Heart left ventricle (tissue), 16 donors: Measurements from ENCODE around the gene ARHGAP30. TPM values are rescaled to one million over a fixed set of nuclear protein-coding genes. Genes with fewer than 3 reads are reported as not detected.
A peak's percentile ranks its signal among the peaks of the same experiment; 100 is the strongest.
"Not testable (repeated sequence)": the region's sequence is repeated elsewhere in the genome, so short reads cannot be mapped to it uniquely, and the experiment has no call there.

Source experiments
- ATAC-seq, 4 donors: fragments of 200-7000 bp; cut with Tn5 transposase; one replicate each; pipeline ENCODE4 v1.9.1; 2020 to 2022; ENCODE audit warnings: moderate library complexity in 4 of 4, mild to moderate bottlenecking in 3 of 4, moderate number of reproducible peaks in 1 of 4
- DNase-seq, 5 donors: peaks; one replicate each; pipeline ENCODE4 v3.0.0-alpha.2; 2020
- H3K27ac ChIP-seq, 12 donors: fragments of 200-600 bp; sonication (generic) in 4 of 12; one replicate each; pipeline versions ENCODE4 v1.5.0 to v1.8.0; 2016 to 2022; ENCODE audit warnings: mild to moderate bottlenecking in 2 of 12
- H3K27me3 ChIP-seq, 9 donors: fragments of 200-600 bp; sonication (generic) in 2 of 9; one replicate each; pipeline versions ENCODE4 v1.5.1 to v1.8.0; 2016 to 2022; ENCODE audit warnings: mild to moderate bottlenecking in 3 of 9
- H3K36me3 ChIP-seq, 9 donors: fragments of 200-600 bp; sonication (generic) in 2 of 9; one replicate each; pipeline versions ENCODE4 v1.5.0 to v1.8.0; 2018 to 2022; ENCODE audit warnings: mild to moderate bottlenecking in 2 of 9
- H3K4me1 ChIP-seq, 12 donors: fragments of 200-600 bp; sonication (generic) in 4 of 12; one replicate each; pipeline versions ENCODE4 v1.5.0 to v1.8.0; 2016 to 2022; ENCODE audit warnings: mild to moderate bottlenecking in 3 of 12
- H3K4me3 ChIP-seq, 12 donors: fragments of 200-600 bp; sonication (generic) in 4 of 12; one replicate each; pipeline versions ENCODE4 v1.5.0 to v1.8.0; 2017 to 2022; ENCODE audit warnings: mild to moderate bottlenecking in 9 of 12, moderate library complexity in 4 of 12
- H3K9me3 ChIP-seq, 12 donors: fragments of 200-600 bp; sonication (generic) in 4 of 12; one replicate each; pipeline versions ENCODE4 v1.5.0 to v1.8.0; 2016 to 2022; ENCODE audit warnings: mild to moderate bottlenecking in 1 of 12
- CTCF ChIP-seq, 12 donors: fragments of 200-600 bp; sonication (generic) in 4 of 12; IDR thresholded peaks; one replicate each; pipeline versions ENCODE4 v1.5.0 to v1.8.0; 2018 to 2022; ENCODE audit warnings: antibody characterized with exemption in 12 of 12, mild to moderate bottlenecking in 5 of 12
- POLR2A ChIP-seq, 2 donors: fragments of 450-650 bp; IDR thresholded peaks; one replicate each; pipeline ENCODE4 v1.6.1; 2017; ENCODE audit warnings: antibody characterized with exemption in 2 of 2, mild to moderate bottlenecking in 2 of 2, moderate library complexity in 2 of 2
- WGBS, 4 donors: extraction: QIAGEN DNeasy Blood & Tissue Kit in 2 of 4; methylation state at CpG; one replicate each; pipeline versions ENCODE4 v1.1.5 to v1.1.7; 2013 to 2018; 5-methylcytosine and 5-hydroxymethylcytosine counted together
- intact Hi-C, 10 donors: fragments of 100-400 bp; cut with DNase I; formaldehyde crosslinking; loops; one replicate each; pipeline versions ENCODE4 v1.11.1 to v1.14.2; 2022
- polyA plus RNA-seq, 2 donors: library from polyadenylated mRNA; stranded (reverse); fragments of 200-250 nt; gene quantifications; one replicate each; pipeline ENCODE4 v1.2.3, GENCODE V29; 2013
- total RNA-seq, 9 donors: library from RNA; depleted of rRNA in 2 of 9; stranded (reverse); fragments of >200 nt in 2 of 9; fragmentation: NEBNext Ultra II Directional in 3 of 9; extraction: Animal tissue kit (Norgen Biotek cat#: 25700) in 3 of 9; gene quantifications; one replicate each; pipeline versions ENCODE4 v1.1.0 to v1.2.4, GENCODE V29; 2016 to 2023
- donor health status: ischemic (EF 13 %, LVEDD 7.1; RV severe dilation, severe dysfunction).
- donor health status: healthy with polysubstance abuse.
- donor health status: DM: no; HTN: yes; CAD: no.
- donor health status: DM: no; HTN: no; CAD: no.
- donor health status: ischemic (EF 25% LVEDD 6.9; RV normal size, moderate dysfunction).
- donor health status: ischemic (EF 25% LVEDD 5.7; RV mildly dilated, moderate dysfunction).
- donor health status: healthy.
- donor health status: DM: yes; HTN: yes; CAD: no.
- donor health status: ischemic (EF 35%, LVEDD 5.7; RV mildly dilated, moderate dysfunction).
- donor health status: nonischemic (EF 11% LVEDD 7.7; RV severe dilation, severe dysfunction).
- donor health status: DM: yes; HTN: yes; CAD: no.
- donor health status: PGD.
- donor health status: ischemic (EF 29% LVEDD 5.4; RV normal size, mild dysfunction).
- donor health status: nonischemic (EF 23%, LVEDD 6.1; RV moderate dilation, normal function).

The ARHGAP30 gene
- total and polyA plus RNA-seq, 11 donors = 1.3 to 32.2 (median 2.1) TPM

DNA sequence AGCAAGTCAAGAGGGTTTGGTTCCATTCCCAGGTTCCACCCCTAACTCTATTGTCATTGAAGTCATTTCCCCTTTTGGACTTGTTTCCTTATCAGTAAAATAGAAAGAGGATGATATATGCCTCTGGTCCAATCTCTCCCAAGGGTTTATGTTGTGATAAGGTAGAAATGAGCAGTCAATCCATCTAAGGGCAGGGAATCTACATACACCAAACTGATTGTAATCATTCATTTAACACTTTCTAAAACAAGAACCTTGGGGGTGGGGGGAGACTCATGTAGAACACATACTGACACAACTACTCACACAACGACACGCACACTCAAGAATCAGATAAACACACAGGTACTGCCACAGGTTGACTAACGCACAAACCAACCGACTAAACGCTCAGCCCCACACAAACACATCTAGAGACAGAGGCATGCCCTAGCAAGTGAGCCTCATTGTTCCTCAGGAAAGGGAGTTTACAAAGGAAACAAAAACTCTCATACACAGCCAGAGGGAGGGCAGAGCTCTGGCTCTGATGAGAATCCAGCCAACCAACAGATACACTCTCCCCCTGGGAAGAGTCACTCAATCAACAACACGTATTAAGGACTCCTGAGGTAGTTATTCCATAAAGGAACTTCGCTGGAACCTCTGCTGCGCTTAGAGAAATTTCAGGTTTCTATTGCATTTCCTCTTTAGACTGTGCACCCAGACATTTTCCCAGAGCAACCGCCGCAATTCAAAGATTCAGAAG lies 49.8 kb downstream of the ARHGAP30 start:
- WGBS, 4 donors = 19 to 26% (median 22%) methylated on average over 10 of the region's 10 CpGs
- intact Hi-C loops = loop anchor here in 2 of 10 donors (2.0 kb wide), 1 partner anchor 25 kb away; the partner anchor contains the start of gene USF1 (in 2 of the 2)
- DNase-seq (peak in 1 of 5 donors; percentile 44), ATAC-seq (peak; percentile 48 to 74 (median 59))
- Histone ChIP-seq H3K4me1 (peaks cover 0 to 52% (median 21%) of the 10 kb centered on the region in 12 donors), H3K4me3 (peak overlapping the region; percentile 58 to 79 (median 66)), H3K9me3 (no peaks in the 10 kb centered on the region), H3K36me3 (no peaks in the 10 kb centered on the region), H3K27ac (peak overlapping the region; percentile 66 to 95 (median 87)), H3K27me3 (peaks cover 0 to 4% (median 0%) of the 10 kb centered on the region in 9 donors)
- TF ChIP-seq POLR2A (IDR thresholded peaks at IDR 0.05) = peak in 1 of 2 donors; percentile 15
- TF ChIP-seq CTCF (IDR thresholded peaks at IDR 0.05) = no peak

DNA sequence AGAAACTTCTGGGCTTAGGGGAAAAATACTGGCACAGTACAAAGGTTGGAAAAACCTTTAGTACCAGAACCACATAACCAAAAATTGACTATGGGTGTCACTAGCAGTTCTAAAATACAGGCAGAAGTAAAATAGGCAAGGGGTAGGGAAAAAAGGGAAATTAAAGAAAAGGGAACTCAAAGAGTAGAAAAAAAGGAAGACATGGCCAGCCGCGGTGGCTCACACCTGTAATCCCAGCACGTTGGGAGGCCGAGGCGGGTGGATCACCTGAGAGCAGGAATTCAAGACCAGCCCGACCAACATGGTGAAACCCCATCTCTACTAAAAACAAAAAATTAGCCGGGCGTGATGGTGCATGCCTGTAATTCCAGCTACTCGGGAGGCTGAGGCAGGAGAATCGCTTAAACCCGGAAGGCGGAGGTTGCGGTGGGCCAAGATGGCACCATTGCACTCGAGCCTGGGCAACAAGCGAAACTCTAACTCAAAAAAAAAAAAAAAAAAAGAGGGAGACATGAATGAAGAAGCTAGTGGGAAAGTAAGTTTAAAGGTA lies 50.5 kb downstream of the ARHGAP30 start:
- H3K27ac ChIP-seq = peak overlapping the region in 10 of 12 donors; percentile 84 to 95 (median 88)
- ATAC-seq, intact Hi-C loops, DNase-seq, H3K36me3 ChIP-seq, H3K9me3 ChIP-seq, H3K27me3 ChIP-seq: not testable (repeated sequence)
- H3K4me3 ChIP-seq = peak overlapping the region in 9 of 12 donors; percentile 58 to 79 (median 66)
- H3K4me1 ChIP-seq = peaks cover 0 to 59% (median 24%) of the 10 kb centered on the region in 12 donors
- 77 to 87% (median 85%) methylated on average over 15 of the region's 15 CpGs for WGBS, 4 donors

- peak overlapping the region in 8 of 12 donors; percentile 11 to 95 (median 88) for H3K27ac ChIP-seq
Measured at GRCh38 chr1:161018631-161018930, 51.1 kb downstream of the ARHGAP30 start.

More at GRCh38 chr1:161018631-161018930, 51.1 kb downstream of the ARHGAP30 start:
- TF ChIP-seq CTCF (IDR thresholded peaks at IDR 0.05) = no peak
- no peak for TF ChIP-seq POLR2A (IDR thresholded peaks at IDR 0.05)
- Histone ChIP-seq H3K27me3 (peaks cover 0 to 4% (median 0%) of the 10 kb centered on the region in 9 donors), H3K4me1 (peaks cover 0 to 63% (median 26%) of the 10 kb centered on the region in 12 donors), H3K4me3 (peak overlapping the region in 1 of 12 donors; percentile 74), H3K9me3 (no peaks in the 10 kb centered on the region), H3K36me3 (no peaks in the 10 kb centered on the region)
- WGBS, 4 donors = 86 to 95% (median 90%) methylated on average over 1 of the region's 1 CpG
- DNase-seq (no peak), ATAC-seq (no peak)
- intact Hi-C loops = no loop called here
